HG02885 (cell line): ENCODE measurements around the gene CPSF6.
"Not testable (repeated sequence)": the region's sequence is repeated elsewhere in the genome, so short reads cannot be mapped to it uniquely, and the experiment has no call there.

ENCODE experiments used
- ATAC-seq: cut with Tn5 transposase; IDR thresholded peaks from one replicate; pipeline ENCODE4 v1.9.1; 2021; ENCODE audit warnings: mild to moderate bottlenecking; ENCODE audit not compliant: unreplicated experiment, poor library complexity

CPSF6 gene

GRCh38 chr12:69239352-69239921 lies at the start of gene CPSF6:
TSS of gene CPSF6 (plus strand) at chr12:69239569. CDS start at chr12:69239647, 78 bp downstream.
- ATAC-seq, result peak; percentile 91

GRCh38 chr12:69196302-69197288 lies 42.8 kb upstream of the CPSF6 start:
- no peak for ATAC-seq

- not testable (repeated sequence) for ATAC-seq
These were observed 39.4 kb upstream of the CPSF6 start for GRCh38 chr12:69199976-69200375.

- no peak for ATAC-seq
These were observed 35.2 kb upstream of the CPSF6 start for GRCh38 chr12:69204191-69204590.

- ATAC-seq, result no peak
These were observed 28.7 kb upstream of the CPSF6 start for GRCh38 chr12:69210661-69211060.

GRCh38 chr12:69211160-69211559 lies 28.2 kb upstream of the CPSF6 start:
- no peak for ATAC-seq

- ATAC-seq, result no peak
These were observed 25.2 kb upstream of the CPSF6 start for GRCh38 chr12:69214169-69214568.

GRCh38 chr12:69225251-69225910 lies 14.0 kb upstream of the CPSF6 start:
- no peak for ATAC-seq

GRCh38 chr12:69231479-69231878 lies 7.9 kb upstream of the CPSF6 start:
- ATAC-seq, result no peak

GRCh38 chr12:69238589-69239351 lies 599 bp upstream of the CPSF6 start:
- peak; percentile 1 for ATAC-seq

- ATAC-seq, result peak; percentile 32
These were observed 707 bp downstream of the CPSF6 start for GRCh38 chr12:69239922-69240630.

GRCh38 chr12:69240631-69240995 lies 1.2 kb downstream of the CPSF6 start:
- ATAC-seq, result no peak

GRCh38 chr12:69241438-69242092 lies 2.2 kb downstream of the CPSF6 start:
- no peak for ATAC-seq

- peak; percentile 46 for ATAC-seq
These were observed 4.0 kb downstream of the CPSF6 start for GRCh38 chr12:69243099-69244084.

- ATAC-seq, result no peak
These were observed 8.1 kb downstream of the CPSF6 start for GRCh38 chr12:69247268-69248018.

GRCh38 chr12:69252033-69252432 lies 12.7 kb downstream of the CPSF6 start:
- no peak for ATAC-seq

- ATAC-seq, result peak; percentile 77
These were observed 14.7 kb downstream of the CPSF6 start for GRCh38 chr12:69254046-69254445.
